ENCODE measurements around the gene CPEB4.

CPEB4 gene

GRCh38 chr5:173988554-173989431 lies 100.6 kb downstream of the CPEB4 start, which contains the start of gene C5orf47:
Gene C5orf47 (plus strand): TSS chr5:173989170. CDS start chr5:173989264, 94 bp downstream.
- no peak for DNase-seq

GRCh38 chr5:173989432-173990082 lies 101.4 kb downstream of the CPEB4 start:
- no peak for DNase-seq

- no peak for DNase-seq
Measured at GRCh38 chr5:173997331-173997730, 109.2 kb downstream of the CPEB4 start.

GRCh38 chr5:173998531-173998930 lies 110.4 kb downstream of the CPEB4 start:
- DNase-seq = no peak

GRCh38 chr5:174000076-174000475 lies 111.9 kb downstream of the CPEB4 start:
- no peak for DNase-seq

GRCh38 chr5:174003795-174004194 lies 115.6 kb downstream of the CPEB4 start:
- DNase-seq = no peak

GRCh38 chr5:174008922-174009321 lies 120.8 kb downstream of the CPEB4 start:
- DNase-seq = no peak

GRCh38 chr5:174010365-174010764 lies 122.2 kb downstream of the CPEB4 start:
- no peak for DNase-seq

- DNase-seq = no peak
Measured at GRCh38 chr5:174011441-174011840, 123.3 kb downstream of the CPEB4 start.
